ENCODE results near the gene VAV3.

DNA sequence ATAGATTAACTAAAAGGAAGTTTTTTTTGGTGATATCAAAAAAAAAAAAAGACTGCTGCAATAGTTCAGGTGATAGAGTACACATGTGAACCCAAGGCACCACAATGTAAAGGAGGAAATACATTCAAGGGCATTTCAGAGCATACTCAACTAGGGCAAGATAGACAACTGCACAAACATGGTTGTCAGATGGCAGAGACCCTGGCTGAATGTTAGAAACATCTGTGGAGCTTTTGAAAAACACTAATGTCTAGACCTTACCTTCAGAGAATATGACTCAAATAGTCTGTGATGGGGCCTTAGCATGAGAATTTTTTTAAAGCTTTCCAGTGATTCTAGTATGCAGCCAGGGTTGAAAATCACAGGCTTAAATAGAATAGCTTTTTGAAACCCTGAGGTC, 173.6 kb downstream of the VAV3 start:
- no peak for TF ChIP-seq SIX5 (IDR thresholded peaks at IDR 0.05; ENCODE audit: low read depth, low read length)
- no peak for TF ChIP-seq KDM5A (IDR thresholded peaks at IDR 0.05; ENCODE audit: low read length)
- TF ChIP-seq RAD21 (IDR thresholded peaks at IDR 0.05 in 1 of 2, conservative IDR thresholded peaks at IDR 0.05 in 1 of 2; ENCODE audit: low read depth in 2 of 2, low read length in 2 of 2): no peak
